T-helper 2 cell treated with Interferon-gamma antibody and Interleukin-4, amounts not matched to agents 5 μg/mL and 100 μg/mL, for 36 hours (primary cell): ENCODE measurements around the gene CDH23.

Experiments used
- DNase-seq: peaks from one replicate; pipeline ENCODE4 v3.0.0; 2021; ENCODE audit warnings: low spot score
- H3K27ac Mint-ChIP-seq: one replicate; pipeline ENCODE4 v1.8.0; 2021; ENCODE audit warnings: mild to moderate bottlenecking, mixed read lengths
- H3K27me3 Mint-ChIP-seq: one replicate; pipeline ENCODE4 v1.8.0; 2021; ENCODE audit warnings: low read depth, mixed read lengths
- H3K36me3 Mint-ChIP-seq: one replicate; pipeline ENCODE4 v1.8.0; 2021; ENCODE audit warnings: low read depth, mixed read lengths
- H3K4me1 Mint-ChIP-seq: one replicate; pipeline ENCODE4 v1.8.0; 2021; ENCODE audit warnings: low read depth, mixed read lengths
- H3K4me3 Mint-ChIP-seq: one replicate; pipeline ENCODE4 v1.8.0; 2022; ENCODE audit warnings: mild to moderate bottlenecking, moderate library complexity, mixed read lengths
- H3K9me3 Mint-ChIP-seq: one replicate; pipeline ENCODE4 v1.8.0; 2021; ENCODE audit warnings: mixed read lengths

Gene CDH23

GRCh38 chr10:71392292-71392691 lies 4.4 kb upstream of the CDH23 start:
- Mint-ChIP-seq H3K27ac (no peak overlapping the region), H3K36me3 (no peaks in the 10 kb centered on the region), H3K9me3 (no peaks in the 10 kb centered on the region), H3K27me3 (peaks cover 48% of the 10 kb centered on the region), H3K4me1 (no peaks in the 10 kb centered on the region), H3K4me3 (no peak overlapping the region)
- no peak for DNase-seq

- Mint-ChIP-seq H3K36me3 (no peaks in the 10 kb centered on the region), H3K4me1 (no peaks in the 10 kb centered on the region), H3K4me3 (no peak overlapping the region), H3K9me3 (no peaks in the 10 kb centered on the region), H3K27me3 (peaks cover 51% of the 10 kb centered on the region), H3K27ac (no peak overlapping the region)
- no peak for DNase-seq
Measured at GRCh38 chr10:71392791-71393781, 3.6 kb upstream of the CDH23 start.

GRCh38 chr10:71393841-71394475 lies 2.8 kb upstream of the CDH23 start:
- Mint-ChIP-seq H3K4me3 (no peak overlapping the region), H3K27me3 (peaks cover 53% of the 10 kb centered on the region), H3K4me1 (no peaks in the 10 kb centered on the region), H3K27ac (no peak overlapping the region), H3K9me3 (no peaks in the 10 kb centered on the region), H3K36me3 (no peaks in the 10 kb centered on the region)
- no peak for DNase-seq

GRCh38 chr10:71394926-71395562 lies 1.7 kb upstream of the CDH23 start:
- no peaks in the 10 kb centered on the region for H3K4me1 Mint-ChIP-seq
- no peaks in the 10 kb centered on the region for H3K9me3 Mint-ChIP-seq
- no peaks in the 10 kb centered on the region for H3K36me3 Mint-ChIP-seq
- no peak for DNase-seq
- H3K27ac Mint-ChIP-seq, result no peak overlapping the region
- H3K4me3 Mint-ChIP-seq, result no peak overlapping the region
- H3K27me3 Mint-ChIP-seq, result peaks cover 58% of the 10 kb centered on the region

- Mint-ChIP-seq H3K4me1 (no peaks in the 10 kb centered on the region), H3K36me3 (no peaks in the 10 kb centered on the region), H3K27ac (no peak overlapping the region), H3K9me3 (no peaks in the 10 kb centered on the region), H3K27me3 (peaks cover 58% of the 10 kb centered on the region), H3K4me3 (no peak overlapping the region)
- no peak for DNase-seq
Measured at GRCh38 chr10:71395621-71396020, 1.1 kb upstream of the CDH23 start.

- Mint-ChIP-seq H3K27ac (no peak overlapping the region), H3K4me3 (peak overlapping the region; percentile 46), H3K27me3 (peaks cover 56% of the 10 kb centered on the region), H3K4me1 (no peaks in the 10 kb centered on the region), H3K36me3 (no peaks in the 10 kb centered on the region), H3K9me3 (no peaks in the 10 kb centered on the region)
- DNase-seq, result no peak
Measured at GRCh38 chr10:71396084-71396710, 523 bp upstream of the CDH23 start.

GRCh38 chr10:71397296-71398212 lies 834 bp downstream of the CDH23 start:
- no peaks in the 10 kb centered on the region for H3K9me3 Mint-ChIP-seq
- H3K27me3 Mint-ChIP-seq, result peaks cover 52% of the 10 kb centered on the region
- no peaks in the 10 kb centered on the region for H3K4me1 Mint-ChIP-seq
- H3K36me3 Mint-ChIP-seq, result no peaks in the 10 kb centered on the region
- no peak for DNase-seq
- no peak overlapping the region for H3K4me3 Mint-ChIP-seq
- H3K27ac Mint-ChIP-seq, result no peak overlapping the region

- no peak for DNase-seq
- H3K4me3 Mint-ChIP-seq, result no peak overlapping the region
- no peak overlapping the region for H3K27ac Mint-ChIP-seq
- H3K27me3 Mint-ChIP-seq, result peaks cover 51% of the 10 kb centered on the region
- no peaks in the 10 kb centered on the region for H3K36me3 Mint-ChIP-seq
- H3K9me3 Mint-ChIP-seq, result no peaks in the 10 kb centered on the region
- H3K4me1 Mint-ChIP-seq, result no peaks in the 10 kb centered on the region
Measured at GRCh38 chr10:71398976-71399375, 2.3 kb downstream of the CDH23 start.

- H3K27ac Mint-ChIP-seq, result no peak overlapping the region
- no peaks in the 10 kb centered on the region for H3K36me3 Mint-ChIP-seq
- peaks cover 46% of the 10 kb centered on the region for H3K27me3 Mint-ChIP-seq
- no peak overlapping the region for H3K4me3 Mint-ChIP-seq
- H3K9me3 Mint-ChIP-seq, result no peaks in the 10 kb centered on the region
- no peaks in the 10 kb centered on the region for H3K4me1 Mint-ChIP-seq
- DNase-seq, result no peak
Measured at GRCh38 chr10:71399946-71400345, 3.2 kb downstream of the CDH23 start.

GRCh38 chr10:71401056-71401455 lies 4.3 kb downstream of the CDH23 start:
- Mint-ChIP-seq H3K4me3 (no peak overlapping the region), H3K9me3 (no peaks in the 10 kb centered on the region), H3K27ac (no peak overlapping the region), H3K27me3 (peaks cover 36% of the 10 kb centered on the region), H3K36me3 (no peaks in the 10 kb centered on the region), H3K4me1 (no peaks in the 10 kb centered on the region)
- DNase-seq, result no peak

- no peak overlapping the region for H3K27ac Mint-ChIP-seq
Measured at GRCh38 chr10:71402005-71402404, 5.3 kb downstream of the CDH23 start.

GRCh38 chr10:71404503-71405295 lies 8.0 kb downstream of the CDH23 start:
- H3K27ac Mint-ChIP-seq, result no peak overlapping the region
- no peak for DNase-seq
- H3K4me3 Mint-ChIP-seq, result no peak overlapping the region
- no peaks in the 10 kb centered on the region for H3K4me1 Mint-ChIP-seq
- H3K9me3 Mint-ChIP-seq, result no peaks in the 10 kb centered on the region
- H3K27me3 Mint-ChIP-seq, result peaks cover 14% of the 10 kb centered on the region
- H3K36me3 Mint-ChIP-seq, result no peaks in the 10 kb centered on the region

More at GRCh38 chr10:71402005-71402404, 5.3 kb downstream of the CDH23 start:
- Mint-ChIP-seq H3K27me3 (peaks cover 36% of the 10 kb centered on the region), H3K36me3 (no peaks in the 10 kb centered on the region), H3K4me3 (no peak overlapping the region), H3K4me1 (no peaks in the 10 kb centered on the region), H3K9me3 (no peaks in the 10 kb centered on the region)
- no peak for DNase-seq
